ENCODE measurements around the gene FZD1. TPM values are rescaled to one million over a fixed set of nuclear protein-coding genes. Genes with fewer than 3 reads are reported as not detected.

The FZD1 gene
- total RNA-seq, 1 experiment from 2014 or later = 2.7 TPM

DNA sequence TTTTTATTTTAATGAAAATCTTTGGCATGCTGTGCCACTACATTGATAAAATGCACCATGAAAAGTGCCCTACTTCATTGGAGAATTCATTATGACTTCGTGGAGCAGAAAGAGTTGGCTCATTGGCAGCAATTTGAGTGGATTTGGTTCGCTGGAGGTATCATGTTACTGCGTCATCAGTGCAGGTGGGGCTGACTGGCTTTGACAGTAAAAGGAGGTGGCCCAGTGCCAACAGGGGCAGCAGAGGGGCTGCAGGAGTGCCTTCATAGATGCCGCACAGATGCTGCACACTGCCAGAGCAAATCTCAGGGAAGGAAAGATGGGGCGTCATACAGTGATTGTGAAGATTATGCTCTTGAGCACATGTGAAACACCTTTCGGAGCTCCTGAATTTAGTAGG is 22.2 kb downstream of the FZD1 start:
- no peaks in the 10 kb centered on the region for H3K79me2 ChIP-seq (ENCODE audit: low read length)
- POLR2A ChIA-PET (ENCODE audit: unreplicated experiment) = no interaction called here
- DNase-seq (no peak), ATAC-seq (no peak)
- intact Hi-C loops (cut with micrococcal nuclease) = loop anchor here (5.0 kb wide), 1 partner anchor 266 kb away; no protein-coding TSS in a partner anchor
- no peak overlapping the region for H3K4me3 ChIP-seq (ENCODE audit: low read length)
- no peak overlapping the region for H3K27ac ChIP-seq (ENCODE audit: low read length)
- H3F3A ChIP-seq (ENCODE audit: low read length, unreplicated experiment) = no peaks in the 10 kb centered on the region
- H2AFZ ChIP-seq (ENCODE audit: low read length) = no peak overlapping the region
- no peak overlapping the region for H3K9ac ChIP-seq (ENCODE audit: low read length)
- BruUV-seq (replicated peaks) = no TSS peak
- H4K20me1 ChIP-seq (ENCODE audit: low read length) = no peaks in the 10 kb centered on the region
- CTCF ChIA-PET = no interaction called here
- H3K4me2 ChIP-seq (ENCODE audit: low read length) = no peak overlapping the region
- H3K36me3 ChIP-seq (ENCODE audit: low read depth, low read length) = no peaks in the 10 kb centered on the region
- no peaks in the 10 kb centered on the region for H3K4me1 ChIP-seq (ENCODE audit: insufficient read depth, low read length)
- no peak for TF ChIP-seq EZH2 (IDR thresholded peaks at IDR 0.05; ENCODE audit: low read length, unreplicated experiment)
- TF ChIP-seq EZH2phosphoT487 (IDR thresholded peaks at IDR 0.05; ENCODE audit: borderline replicate concordance, low read length) = no peak
- TF ChIP-seq, protein P1, sequence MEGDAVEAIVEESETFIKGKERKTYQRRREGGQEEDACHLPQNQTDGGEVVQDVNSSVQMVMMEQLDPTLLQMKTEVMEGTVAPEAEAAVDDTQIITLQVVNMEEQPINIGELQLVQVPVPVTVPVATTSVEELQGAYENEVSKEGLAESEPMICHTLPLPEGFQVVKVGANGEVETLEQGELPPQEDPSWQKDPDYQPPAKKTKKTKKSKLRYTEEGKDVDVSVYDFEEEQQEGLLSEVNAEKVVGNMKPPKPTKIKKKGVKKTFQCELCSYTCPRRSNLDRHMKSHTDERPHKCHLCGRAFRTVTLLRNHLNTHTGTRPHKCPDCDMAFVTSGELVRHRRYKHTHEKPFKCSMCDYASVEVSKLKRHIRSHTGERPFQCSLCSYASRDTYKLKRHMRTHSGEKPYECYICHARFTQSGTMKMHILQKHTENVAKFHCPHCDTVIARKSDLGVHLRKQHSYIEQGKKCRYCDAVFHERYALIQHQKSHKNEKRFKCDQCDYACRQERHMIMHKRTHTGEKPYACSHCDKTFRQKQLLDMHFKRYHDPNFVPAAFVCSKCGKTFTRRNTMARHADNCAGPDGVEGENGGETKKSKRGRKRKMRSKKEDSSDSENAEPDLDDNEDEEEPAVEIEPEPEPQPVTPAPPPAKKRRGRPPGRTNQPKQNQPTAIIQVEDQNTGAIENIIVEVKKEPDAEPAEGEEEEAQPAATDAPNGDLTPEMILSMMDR (conservative IDR thresholded peaks at IDR 0.05; ENCODE audit: low read depth, low read length) = no peak
- no peaks in the 10 kb centered on the region for H3K9me2 ChIP-seq (replicated peaks; ENCODE audit: low read length)
- H3K27me3 ChIP-seq (ENCODE audit: low read length) = no peaks in the 10 kb centered on the region
- H3K9me3 ChIP-seq (ENCODE audit: low read length) = no peaks in the 10 kb centered on the region

DNA sequence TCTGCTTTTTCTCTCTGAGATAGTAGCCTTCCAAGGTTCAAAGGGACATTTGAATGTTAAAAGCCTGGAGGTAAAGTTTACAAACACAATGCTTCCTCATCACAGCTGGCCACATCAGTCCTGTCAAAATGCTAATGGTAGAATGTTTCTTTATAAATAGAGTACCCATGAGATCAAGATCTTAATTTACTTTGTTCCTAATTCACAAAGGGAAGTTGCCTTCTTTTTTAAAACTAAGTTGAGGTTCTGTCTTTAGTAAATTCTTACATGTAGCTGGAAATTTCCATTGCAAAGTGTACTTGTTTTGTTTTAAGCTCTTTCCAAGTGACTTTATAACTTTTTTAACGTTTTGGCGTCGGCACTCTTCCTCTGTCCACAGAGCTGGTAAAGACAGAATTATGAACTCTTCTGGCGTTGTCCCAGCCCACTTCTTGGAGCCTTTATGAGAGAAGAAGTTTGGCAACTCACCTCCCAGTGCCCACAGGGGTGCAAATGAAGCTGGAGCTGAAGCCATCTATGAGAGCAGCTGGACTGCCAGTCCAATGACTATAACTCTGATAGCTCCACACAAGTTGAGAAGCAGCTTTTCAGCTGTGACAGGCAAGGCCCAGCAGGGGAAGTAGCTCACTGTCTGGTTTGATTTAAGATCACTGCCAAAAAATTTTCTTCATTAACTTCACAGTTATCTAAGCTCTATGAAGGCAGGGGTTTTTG is 23.3 kb downstream of the FZD1 start:
- Histone ChIP-seq H3K79me2 (ENCODE audit: low read length) (no peaks in the 10 kb centered on the region), H3K9me3 (ENCODE audit: low read length) (no peaks in the 10 kb centered on the region), H3K4me2 (ENCODE audit: low read length) (no peak overlapping the region), H3K9ac (ENCODE audit: low read length) (no peak overlapping the region), H3K27me3 (ENCODE audit: low read length) (no peaks in the 10 kb centered on the region), H4K20me1 (ENCODE audit: low read length) (no peaks in the 10 kb centered on the region), H3F3A (ENCODE audit: low read length, unreplicated experiment) (no peaks in the 10 kb centered on the region), H3K4me1 (ENCODE audit: insufficient read depth, low read length) (no peaks in the 10 kb centered on the region), H3K27ac (ENCODE audit: low read length) (no peak overlapping the region), H2AFZ (ENCODE audit: low read length) (no peak overlapping the region), H3K4me3 (ENCODE audit: low read length) (no peak overlapping the region), H3K36me3 (ENCODE audit: low read depth, low read length) (no peaks in the 10 kb centered on the region), H3K9me2 (replicated peaks; ENCODE audit: low read length) (no peaks in the 10 kb centered on the region)
- intact Hi-C loops (cut with micrococcal nuclease) = loop anchor here (1.0 to 5.0 kb wide), 3 partner anchors 265 to 497 kb away; no protein-coding TSS in a partner anchor
- no TSS peak for BruUV-seq (replicated peaks)
- no peak for TF ChIP-seq EZH2phosphoT487 (IDR thresholded peaks at IDR 0.05; ENCODE audit: borderline replicate concordance, low read length)
- TF ChIP-seq EZH2 (IDR thresholded peaks at IDR 0.05; ENCODE audit: low read length, unreplicated experiment) = no peak
- TF ChIP-seq, protein P1 (conservative IDR thresholded peaks at IDR 0.05; ENCODE audit: low read depth, low read length) = no peak
- no peak for ATAC-seq
- ChIA-PET CTCF (interaction anchor here (0.6 kb wide), 1 partner anchor 8 kb away, joined by 3 read pairs; no protein-coding TSS in a partner anchor), POLR2A (ENCODE audit: unreplicated experiment) (no interaction called here)
- DNase-seq = no peak
